HEK293 (cell line): ENCODE data around the gene CYP2C18.

Source experiments
- CTCF ChIA-PET: fragments of 350-600 bp; formaldehyde crosslinking; extraction: SDS; loops from one replicate; lab custom pipeline; 2021; ENCODE audit warnings: antibody characterized with exemption; lab: Yijun Ruan, JAX
- POLR2A ChIA-PET: fragments of 300-600 bp; formaldehyde crosslinking; extraction: SDS; loops from one replicate; lab custom pipeline; 2020; ENCODE audit warnings: antibody characterized with exemption, inconsistent platforms; lab: Yijun Ruan, JAX
- H3K27ac ChIP-seq: fragments of 200-500 bp; sonication (Bioruptor generic); 2 replicates; pipeline ENCODE4 v1.5.1; 2014; ENCODE audit warnings: low read depth, low read length, control low read depth, inconsistent platforms; ENCODE audit errors: extremely low read depth
- H3K36me3 ChIP-seq, 2 experiments: fragments of 200-500 bp in 1 of 2; sonication (Bioruptor generic) in 1 of 2; 1 replicate in 1 of 2; 2 replicates in 1 of 2; pipeline ENCODE4 v1.5.1; 2014 to 2017; ENCODE audit warnings: inconsistent platforms in 2 of 2, low read length in 2 of 2; ENCODE audit not compliant: control insufficient read depth in 2 of 2, insufficient read depth in 1 of 2
- H3K4me1 ChIP-seq: fragments of 200-500 bp; sonication (Bioruptor generic); 2 replicates; pipeline ENCODE4 v1.5.1; 2014; ENCODE audit warnings: mild to moderate bottlenecking, low read length, inconsistent platforms; ENCODE audit not compliant: control insufficient read depth, insufficient read depth
- H3K4me3 ChIP-seq: 2 replicates; pipeline ENCODE4 v1.5.1; 2011; ENCODE audit warnings: low read depth, mild to moderate bottlenecking, control low read depth, low read length, moderate library complexity
- H3K9me3 ChIP-seq: fragments of 200-500 bp; sonication (Bioruptor generic); 2 replicates; pipeline ENCODE4 v1.5.1; 2014; ENCODE audit warnings: low read depth, low read length, inconsistent platforms; ENCODE audit not compliant: control insufficient read depth, insufficient read depth
- BCL11B ChIP-seq: fragments of 450-650 bp; formaldehyde crosslinking; IDR thresholded peaks from 2 replicates; pipeline ENCODE4 v1.5.1; 2016; ENCODE audit warnings: low read depth, missing biosample characterization, missing genetic modification characterization
- GFI1B ChIP-seq: fragments of 450-650 bp; formaldehyde crosslinking; IDR thresholded peaks from 2 replicates; pipeline ENCODE4 v1.5.1; 2016; ENCODE audit warnings: missing biosample characterization, missing genetic modification characterization
- GLI2 ChIP-seq: fragments of 450-650 bp; formaldehyde crosslinking; IDR thresholded peaks from 2 replicates; pipeline ENCODE4; 2017; ENCODE audit warnings: missing biosample characterization, missing genetic modification characterization, low read depth, borderline replicate concordance
- HOXA7 ChIP-seq: sonication (generic); formaldehyde crosslinking; IDR thresholded peaks from 2 replicates; pipeline ENCODE4 v1.8.1; 2022; ENCODE audit warnings: missing genetic modification reagents, borderline replicate concordance
- KLF8 ChIP-seq: fragments of 450-650 bp; formaldehyde crosslinking; IDR thresholded peaks from 2 replicates; pipeline ENCODE4 v1.5.1; 2016; ENCODE audit warnings: missing biosample characterization, missing genetic modification characterization
- PRDM1 ChIP-seq: fragments of 450-650 bp; formaldehyde crosslinking; IDR thresholded peaks from 2 replicates; pipeline ENCODE4; 2016; ENCODE audit warnings: missing biosample characterization, missing genetic modification characterization
- TRIM28 ChIP-seq: IDR thresholded peaks from 2 replicates; pipeline ENCODE4 v1.6.1; 2011; ENCODE audit warnings: low read length, control low read depth, borderline replicate concordance
- ZFP3 ChIP-seq: fragments of 450-650 bp; formaldehyde crosslinking; IDR thresholded peaks from 2 replicates; pipeline ENCODE4 v1.5.1; 2016; ENCODE audit warnings: low read depth, missing biosample characterization, missing genetic modification characterization
- ZNF146 ChIP-seq: fragments of 450-650 bp; formaldehyde crosslinking; IDR thresholded peaks from 2 replicates; pipeline ENCODE4 v1.5.1; 2016; ENCODE audit warnings: missing biosample characterization, missing genetic modification characterization
- ZNF2 ChIP-seq: fragments of 450-650 bp; formaldehyde crosslinking; IDR thresholded peaks from 2 replicates; pipeline ENCODE4 v1.5.1; 2016; ENCODE audit warnings: missing biosample characterization, missing genetic modification characterization
- ZNF214 ChIP-seq: fragments of 450-650 bp; formaldehyde crosslinking; IDR thresholded peaks from 2 replicates; pipeline ENCODE4 v1.5.1; 2017; ENCODE audit warnings: missing biosample characterization, mild to moderate bottlenecking, missing genetic modification characterization, borderline replicate concordance
- ZNF23 ChIP-seq: fragments of 450-650 bp; formaldehyde crosslinking; IDR thresholded peaks from 2 replicates; pipeline ENCODE4 v1.5.1; 2016; ENCODE audit warnings: missing biosample characterization, missing genetic modification characterization, borderline replicate concordance
- ZNF24 ChIP-seq: fragments of 450-650 bp; formaldehyde crosslinking; IDR thresholded peaks from 2 replicates; pipeline ENCODE4 v1.5.1; 2016; ENCODE audit warnings: missing biosample characterization, missing genetic modification characterization
- ZNF302 ChIP-seq: fragments of 450-650 bp; formaldehyde crosslinking; IDR thresholded peaks from 2 replicates; pipeline ENCODE4 v1.5.1; 2016; ENCODE audit warnings: missing biosample characterization, missing genetic modification characterization, low read depth
- ZNF391 ChIP-seq: fragments of 450-650 bp; formaldehyde crosslinking; IDR thresholded peaks from 2 replicates; pipeline ENCODE4 v1.5.1; 2016; ENCODE audit warnings: low read depth, missing biosample characterization, missing genetic modification characterization, borderline replicate concordance
- ZNF423 ChIP-seq: fragments of 450-650 bp; formaldehyde crosslinking; IDR thresholded peaks from 2 replicates; pipeline ENCODE4 v1.5.1; 2016; ENCODE audit warnings: missing biosample characterization, missing genetic modification characterization
- ZNF654 ChIP-seq: fragments of 450-650 bp; formaldehyde crosslinking; IDR thresholded peaks from 2 replicates; pipeline ENCODE4 v1.5.1; 2016; ENCODE audit warnings: low read depth, missing biosample characterization, missing genetic modification characterization
- ZNF707 ChIP-seq: fragments of 450-650 bp; formaldehyde crosslinking; IDR thresholded peaks from 2 replicates; pipeline ENCODE4 v1.5.1; 2016; ENCODE audit warnings: missing biosample characterization, missing genetic modification characterization
- ZNF776 ChIP-seq: fragments of 450-650 bp; formaldehyde crosslinking; IDR thresholded peaks from 2 replicates; pipeline ENCODE4 v1.5.0; 2017; ENCODE audit warnings: missing biosample characterization, missing genetic modification characterization, borderline replicate concordance
- ZNF785 ChIP-seq: fragments of 450-650 bp; formaldehyde crosslinking; IDR thresholded peaks from 2 replicates; pipeline ENCODE4 v1.5.1; 2016; ENCODE audit warnings: missing biosample characterization, missing genetic modification characterization
- ZSCAN23 ChIP-seq: fragments of 450-650 bp; formaldehyde crosslinking; IDR thresholded peaks from 2 replicates; pipeline ENCODE4 v1.5.1; 2016; ENCODE audit warnings: missing biosample characterization, missing genetic modification characterization
- ZXDB ChIP-seq: fragments of 450-650 bp; formaldehyde crosslinking; IDR thresholded peaks from 2 replicates; pipeline ENCODE4 v1.5.1; 2016; ENCODE audit warnings: missing biosample characterization, missing genetic modification characterization
- TF ChIP-seq, protein P1 (sequence below): fragments of 450-650 bp; formaldehyde crosslinking; IDR thresholded peaks from 2 replicates; pipeline ENCODE4 v1.5.1; 2016; ENCODE audit warnings: missing biosample characterization, missing genetic modification characterization, borderline replicate concordance
- TF ChIP-seq, protein P2 (sequence below): fragments of 450-650 bp; formaldehyde crosslinking; IDR thresholded peaks from 2 replicates; pipeline ENCODE4 v1.5.1; 2016; ENCODE audit warnings: missing biosample characterization, missing genetic modification characterization
- TF ChIP-seq, protein P3 (sequence below): fragments of 450-650 bp; formaldehyde crosslinking; IDR thresholded peaks from 2 replicates; pipeline ENCODE4 v1.5.1; 2016; ENCODE audit warnings: missing biosample characterization, missing genetic modification characterization, low read depth
- TF ChIP-seq, protein P4 (sequence below): fragments of 450-650 bp; formaldehyde crosslinking; conservative IDR thresholded peaks from 2 replicates; pipeline ENCODE4 v1.5.1; 2016; ENCODE audit warnings: low read depth, missing biosample characterization, missing genetic modification characterization

Gene CYP2C18

DNA sequence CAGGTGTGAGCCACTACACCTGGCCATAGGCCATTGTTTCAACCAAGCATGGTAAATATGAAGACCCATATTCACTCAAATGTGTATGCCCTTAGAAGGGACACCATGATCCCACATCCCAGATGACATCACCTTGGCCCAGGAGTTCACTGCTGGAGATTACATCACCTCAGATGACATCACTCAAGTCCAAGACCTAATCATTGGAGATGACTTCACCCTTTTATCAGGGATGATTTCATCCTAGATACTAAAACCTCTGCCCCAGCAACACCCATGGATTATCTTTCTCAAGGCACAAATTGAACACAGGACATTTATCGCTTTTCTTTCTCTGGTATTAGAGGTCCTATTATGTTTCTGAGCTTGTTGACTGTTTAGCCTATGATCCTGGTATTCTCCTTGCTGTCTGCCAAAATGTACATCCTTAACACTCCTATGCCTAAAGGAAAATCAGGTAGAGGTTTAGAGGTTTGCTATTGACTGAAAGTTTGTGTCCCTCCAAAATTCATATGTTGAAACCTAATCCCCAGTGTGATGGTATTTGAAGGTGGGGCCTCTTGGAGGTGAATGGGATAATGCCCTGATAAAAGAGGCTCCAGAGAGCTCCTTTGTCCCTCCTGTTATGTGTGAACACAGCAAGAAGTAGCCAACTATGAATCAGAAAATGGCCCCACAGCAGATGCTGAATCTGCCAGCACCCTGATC lies 9.8 kb upstream of the CYP2C18 start:
- H3K27ac ChIP-seq: no peak overlapping the region
- no peaks in the 10 kb centered on the region for H3K9me3 ChIP-seq
- H3K36me3 ChIP-seq: no peaks in the 10 kb centered on the region
- ChIA-PET CTCF (interaction anchor here (0.6 kb wide), 1 partner anchor 702 kb away, joined by 3 read pairs; no protein-coding TSS in a partner anchor), POLR2A (interaction anchor here (0.6 kb wide), 1 partner anchor 717 kb away, joined by 3 read pairs; no protein-coding TSS in a partner anchor)
- no peak overlapping the region for H3K4me3 ChIP-seq
- H3K4me1 ChIP-seq: no peaks in the 10 kb centered on the region
- no peak for TF ChIP-seq ZFP3 (tag by site-specific recombination)
- TF ChIP-seq ZNF707 (tag by site-specific recombination): 0 out of 2 replicates have a peak, but pooled peaks have one; percentile 14
- TF ChIP-seq, protein P1, sequence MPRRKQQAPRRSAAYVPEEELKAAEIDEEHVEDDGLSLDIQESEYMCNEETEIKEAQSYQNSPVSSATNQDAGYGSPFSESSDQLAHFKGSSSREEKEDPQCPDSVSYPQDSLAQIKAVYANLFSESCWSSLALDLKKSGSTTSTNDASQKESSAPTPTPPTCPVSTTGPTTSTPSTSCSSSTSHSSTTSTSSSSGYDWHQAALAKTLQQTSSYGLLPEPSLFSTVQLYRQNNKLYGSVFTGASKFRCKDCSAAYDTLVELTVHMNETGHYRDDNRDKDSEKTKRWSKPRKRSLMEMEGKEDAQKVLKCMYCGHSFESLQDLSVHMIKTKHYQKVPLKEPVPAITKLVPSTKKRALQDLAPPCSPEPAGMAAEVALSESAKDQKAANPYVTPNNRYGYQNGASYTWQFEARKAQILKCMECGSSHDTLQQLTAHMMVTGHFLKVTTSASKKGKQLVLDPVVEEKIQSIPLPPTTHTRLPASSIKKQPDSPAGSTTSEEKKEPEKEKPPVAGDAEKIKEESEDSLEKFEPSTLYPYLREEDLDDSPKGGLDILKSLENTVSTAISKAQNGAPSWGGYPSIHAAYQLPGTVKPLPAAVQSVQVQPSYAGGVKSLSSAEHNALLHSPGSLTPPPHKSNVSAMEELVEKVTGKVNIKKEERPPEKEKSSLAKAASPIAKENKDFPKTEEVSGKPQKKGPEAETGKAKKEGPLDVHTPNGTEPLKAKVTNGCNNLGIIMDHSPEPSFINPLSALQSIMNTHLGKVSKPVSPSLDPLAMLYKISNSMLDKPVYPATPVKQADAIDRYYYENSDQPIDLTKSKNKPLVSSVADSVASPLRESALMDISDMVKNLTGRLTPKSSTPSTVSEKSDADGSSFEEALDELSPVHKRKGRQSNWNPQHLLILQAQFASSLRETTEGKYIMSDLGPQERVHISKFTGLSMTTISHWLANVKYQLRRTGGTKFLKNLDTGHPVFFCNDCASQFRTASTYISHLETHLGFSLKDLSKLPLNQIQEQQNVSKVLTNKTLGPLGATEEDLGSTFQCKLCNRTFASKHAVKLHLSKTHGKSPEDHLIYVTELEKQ (tag by site-specific recombination): peak; percentile 87; the same call in 1 of the 2 replicates
- TF ChIP-seq, protein P2, sequence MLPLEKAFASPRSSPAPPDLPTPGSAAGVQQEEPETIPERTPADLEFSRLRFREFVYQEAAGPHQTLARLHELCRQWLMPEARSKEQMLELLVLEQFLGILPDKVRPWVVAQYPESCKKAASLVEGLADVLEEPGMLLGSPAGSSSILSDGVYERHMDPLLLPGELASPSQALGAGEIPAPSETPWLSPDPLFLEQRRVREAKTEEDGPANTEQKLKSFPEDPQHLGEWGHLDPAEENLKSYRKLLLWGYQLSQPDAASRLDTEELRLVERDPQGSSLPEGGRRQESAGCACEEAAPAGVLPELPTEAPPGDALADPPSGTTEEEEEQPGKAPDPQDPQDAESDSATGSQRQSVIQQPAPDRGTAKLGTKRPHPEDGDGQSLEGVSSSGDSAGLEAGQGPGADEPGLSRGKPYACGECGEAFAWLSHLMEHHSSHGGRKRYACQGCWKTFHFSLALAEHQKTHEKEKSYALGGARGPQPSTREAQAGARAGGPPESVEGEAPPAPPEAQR (tag by site-specific recombination): 0 out of 2 replicates have a peak, but pooled peaks have one; percentile 62
- no peak for TF ChIP-seq GFI1B (tag by site-specific recombination)
- TF ChIP-seq ZNF214: no peak
- no peak for TF ChIP-seq ZNF776 (tag by site-specific recombination)
- TF ChIP-seq ZNF302 (tag by site-specific recombination): no peak
- TF ChIP-seq, protein P3, sequence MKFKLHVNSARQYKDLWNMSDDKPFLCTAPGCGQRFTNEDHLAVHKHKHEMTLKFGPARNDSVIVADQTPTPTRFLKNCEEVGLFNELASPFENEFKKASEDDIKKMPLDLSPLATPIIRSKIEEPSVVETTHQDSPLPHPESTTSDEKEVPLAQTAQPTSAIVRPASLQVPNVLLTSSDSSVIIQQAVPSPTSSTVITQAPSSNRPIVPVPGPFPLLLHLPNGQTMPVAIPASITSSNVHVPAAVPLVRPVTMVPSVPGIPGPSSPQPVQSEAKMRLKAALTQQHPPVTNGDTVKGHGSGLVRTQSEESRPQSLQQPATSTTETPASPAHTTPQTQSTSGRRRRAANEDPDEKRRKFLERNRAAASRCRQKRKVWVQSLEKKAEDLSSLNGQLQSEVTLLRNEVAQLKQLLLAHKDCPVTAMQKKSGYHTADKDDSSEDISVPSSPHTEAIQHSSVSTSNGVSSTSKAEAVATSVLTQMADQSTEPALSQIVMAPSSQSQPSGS (tag by site-specific recombination): peak; percentile 99
- no peak; the same call in 1 of the 2 replicates for TF ChIP-seq ZNF146 (tag by site-specific recombination)
- TF ChIP-seq BCL11B (tag by site-specific recombination): no peak
- peak; percentile 60; the same call in 1 of the 2 replicates for TF ChIP-seq ZNF391 (tag by site-specific recombination)
- peak; percentile 24; the same call in 1 of the 2 replicates for TF ChIP-seq ZNF654 (tag by site-specific recombination)
- TF ChIP-seq KLF8 (tag by site-specific recombination): peak; percentile 94
- peak; percentile 22; the same call in 1 of the 2 replicates for TF ChIP-seq TRIM28
- 0 out of 2 replicates have a peak, but pooled peaks have one; percentile 37 for TF ChIP-seq ZNF785
- peak; percentile 71 for TF ChIP-seq ZNF2 (tag by site-specific recombination)
- TF ChIP-seq ZXDB: peak; percentile 88
- no peak for TF ChIP-seq ZNF423 (tag by site-specific recombination)
- TF ChIP-seq PRDM1 (tag by site-specific recombination): no peak
- no peak for TF ChIP-seq ZNF23 (tag by site-specific recombination)
- TF ChIP-seq, protein P4, sequence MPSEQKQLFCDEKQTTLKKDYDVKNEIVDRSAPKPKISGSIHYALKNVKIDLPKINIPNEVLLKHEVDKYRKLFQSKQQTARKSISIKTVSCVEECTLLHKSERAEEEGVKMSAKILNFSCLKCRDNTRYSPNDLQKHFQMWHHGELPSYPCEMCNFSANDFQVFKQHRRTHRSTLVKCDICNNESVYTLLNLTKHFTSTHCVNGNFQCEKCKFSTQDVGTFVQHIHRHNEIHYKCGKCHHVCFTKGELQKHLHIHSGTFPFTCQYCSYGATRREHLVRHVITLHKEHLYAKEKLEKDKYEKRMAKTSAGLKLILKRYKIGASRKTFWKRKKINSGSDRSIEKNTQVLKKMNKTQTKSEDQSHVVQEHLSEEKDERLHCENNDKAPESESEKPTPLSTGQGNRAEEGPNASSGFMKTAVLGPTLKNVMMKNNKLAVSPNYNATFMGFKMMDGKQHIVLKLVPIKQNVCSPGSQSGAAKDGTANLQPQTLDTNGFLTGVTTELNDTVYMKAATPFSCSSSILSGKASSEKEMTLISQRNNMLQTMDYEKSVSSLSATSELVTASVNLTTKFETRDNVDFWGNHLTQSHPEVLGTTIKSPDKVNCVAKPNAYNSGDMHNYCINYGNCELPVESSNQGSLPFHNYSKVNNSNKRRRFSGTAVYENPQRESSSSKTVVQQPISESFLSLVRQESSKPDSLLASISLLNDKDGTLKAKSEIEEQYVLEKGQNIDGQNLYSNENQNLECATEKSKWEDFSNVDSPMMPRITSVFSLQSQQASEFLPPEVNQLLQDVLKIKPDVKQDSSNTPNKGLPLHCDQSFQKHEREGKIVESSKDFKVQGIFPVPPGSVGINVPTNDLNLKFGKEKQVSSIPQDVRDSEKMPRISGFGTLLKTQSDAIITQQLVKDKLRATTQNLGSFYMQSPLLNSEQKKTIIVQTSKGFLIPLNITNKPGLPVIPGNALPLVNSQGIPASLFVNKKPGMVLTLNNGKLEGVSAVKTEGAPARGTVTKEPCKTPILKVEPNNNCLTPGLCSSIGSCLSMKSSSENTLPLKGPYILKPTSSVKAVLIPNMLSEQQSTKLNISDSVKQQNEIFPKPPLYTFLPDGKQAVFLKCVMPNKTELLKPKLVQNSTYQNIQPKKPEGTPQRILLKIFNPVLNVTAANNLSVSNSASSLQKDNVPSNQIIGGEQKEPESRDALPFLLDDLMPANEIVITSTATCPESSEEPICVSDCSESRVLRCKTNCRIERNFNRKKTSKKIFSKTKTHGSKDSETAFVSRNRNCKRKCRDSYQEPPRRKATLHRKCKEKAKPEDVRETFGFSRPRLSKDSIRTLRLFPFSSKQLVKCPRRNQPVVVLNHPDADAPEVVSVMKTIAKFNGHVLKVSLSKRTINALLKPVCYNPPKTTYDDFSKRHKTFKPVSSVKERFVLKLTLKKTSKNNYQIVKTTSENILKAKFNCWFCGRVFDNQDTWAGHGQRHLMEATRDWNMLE: peak; percentile 84
- TF ChIP-seq GLI2 (tag by site-specific recombination): peak; percentile 48; the same call in 1 of the 2 replicates
- TF ChIP-seq HOXA7: no peak
- peak; percentile 99 for TF ChIP-seq ZNF24 (tag by site-specific recombination)
- TF ChIP-seq ZSCAN23 (tag by site-specific recombination): peak; percentile 98
